Caco-2 (cell line): ENCODE results near the gene LRRTM4. TPM values are rescaled to one million over a fixed set of nuclear protein-coding genes. Genes with fewer than 3 reads are reported as not detected.

Source experiments
- BruUV-seq: library from RNA; stranded (reverse); fragments of 400-500 nt; replicated peaks from 2 replicates; lab custom pipeline; 2021; lab: Mats Ljungman, UMichigan
- CTCF ChIA-PET: fragments of 300-600 bp; sonication (Branson Sonifier 250); formaldehyde crosslinking; loops from one replicate; lab custom pipeline; 2022; ENCODE audit warnings: antibody characterized with exemption; lab: Charles Lee
- POLR2A ChIA-PET: fragments of 300-600 bp; sonication (Branson Sonifier 250); formaldehyde crosslinking; loops from one replicate; lab custom pipeline; 2022; ENCODE audit warnings: antibody characterized with exemption; lab: Charles Lee
- DNase-seq, 2 experiments: peaks; one replicate each; pipeline versions ENCODE4 v3.0.0 to v3.0.0-alpha.2; 2020 to 2022
- H3K27me3 ChIP-seq: replicated peaks from 2 replicates; pipeline ENCODE4 v1.6.0; 2011; ENCODE audit warnings: low read length; ENCODE audit not compliant: control insufficient read depth, insufficient read depth
- H3K36me3 ChIP-seq: 2 replicates; pipeline ENCODE4 v1.5.1; 2011; ENCODE audit warnings: low read length; ENCODE audit not compliant: control insufficient read depth, insufficient read depth
- H3K4me1 ChIP-seq: fragments of 250-450 bp; sonication (Bioruptor Pico); 2 replicates; pipeline ENCODE4 v1.5.1; 2020; ENCODE audit warnings: mild to moderate bottlenecking
- H3K4me3 ChIP-seq: 2 replicates; pipeline ENCODE4 v1.5.1; 2011; ENCODE audit warnings: low read depth, mild to moderate bottlenecking, control low read depth, low read length
- H3K9me3 ChIP-seq: fragments of 250-450 bp; sonication (Bioruptor Pico); 2 replicates; pipeline ENCODE4 v1.5.1; 2020; ENCODE audit warnings: mild to moderate bottlenecking, moderate library complexity
- H3K27ac Mint-ChIP-seq: one replicate; pipeline ENCODE4 v1.8.0; 2022; ENCODE audit warnings: mixed read lengths; ENCODE audit not compliant: unreplicated experiment
- H3K27me3 Mint-ChIP-seq: one replicate; pipeline ENCODE4 v1.8.0; 2022; ENCODE audit warnings: mixed read lengths; ENCODE audit not compliant: insufficient read depth, unreplicated experiment
- H3K36me3 Mint-ChIP-seq: one replicate; pipeline ENCODE4 v1.8.0; 2022; ENCODE audit warnings: mild to moderate bottlenecking, mixed read lengths; ENCODE audit not compliant: insufficient read depth, unreplicated experiment
- H3K4me1 Mint-ChIP-seq: one replicate; pipeline ENCODE4 v1.8.0; 2022; ENCODE audit warnings: low read depth, mixed read lengths; ENCODE audit not compliant: unreplicated experiment
- H3K4me3 Mint-ChIP-seq: one replicate; pipeline ENCODE4 v1.8.0; 2022; ENCODE audit warnings: mild to moderate bottlenecking, moderate library complexity, mixed read lengths; ENCODE audit not compliant: unreplicated experiment
- H3K9me3 Mint-ChIP-seq: one replicate; pipeline ENCODE4 v1.8.0; 2022; ENCODE audit warnings: mixed read lengths; ENCODE audit not compliant: unreplicated experiment
- intact Hi-C: fragments of 100-400 bp; cut with micrococcal nuclease; formaldehyde crosslinking; loops from one replicate; pipeline ENCODE4 v1.10.0; 2022; ENCODE audit not compliant: unreplicated experiment
- total RNA-seq: library from RNA; stranded (reverse); gene quantifications from 2 replicates; pipeline ENCODE4 v1.2.3, GENCODE V29; 2022
- TF ChIP-seq, protein P1 (sequence below), 2 experiments: fragments of 200-600 bp in 1 of 2; IDR thresholded peaks; 1 replicate in 1 of 2; 2 replicates in 1 of 2; pipeline versions ENCODE4 v1.5.1 to v1.8.0; 2011 to 2022; ENCODE audit warnings: antibody characterized with exemption in 1 of 2, control low read depth in 1 of 2, inconsistent platforms in 1 of 2, low read depth in 1 of 2, low read length in 1 of 2, mild to moderate bottlenecking in 1 of 2, moderate library complexity in 1 of 2; ENCODE audit not compliant: insufficient read depth in 1 of 2, severe bottlenecking in 1 of 2, unreplicated experiment in 1 of 2

Gene LRRTM4
- total RNA-seq, 1 experiment from 2014 or later: 0.32 TPM

- Histone ChIP-seq H3K27me3 (no peaks in the 10 kb centered on the region), H3K4me1 (no peaks in the 10 kb centered on the region), H3K4me3 (no peak overlapping the region), H3K9me3 (no peaks in the 10 kb centered on the region), H3K36me3 (no peaks in the 10 kb centered on the region)
- Mint-ChIP-seq H3K27ac (no peak overlapping the region), H3K9me3 (no peaks in the 10 kb centered on the region), H3K27me3 (no peaks in the 10 kb centered on the region), H3K36me3 (no peaks in the 10 kb centered on the region), H3K4me3 (no peak overlapping the region), H3K4me1 (no peaks in the 10 kb centered on the region)
- DNase-seq: no peak
- TF ChIP-seq, protein P1, sequence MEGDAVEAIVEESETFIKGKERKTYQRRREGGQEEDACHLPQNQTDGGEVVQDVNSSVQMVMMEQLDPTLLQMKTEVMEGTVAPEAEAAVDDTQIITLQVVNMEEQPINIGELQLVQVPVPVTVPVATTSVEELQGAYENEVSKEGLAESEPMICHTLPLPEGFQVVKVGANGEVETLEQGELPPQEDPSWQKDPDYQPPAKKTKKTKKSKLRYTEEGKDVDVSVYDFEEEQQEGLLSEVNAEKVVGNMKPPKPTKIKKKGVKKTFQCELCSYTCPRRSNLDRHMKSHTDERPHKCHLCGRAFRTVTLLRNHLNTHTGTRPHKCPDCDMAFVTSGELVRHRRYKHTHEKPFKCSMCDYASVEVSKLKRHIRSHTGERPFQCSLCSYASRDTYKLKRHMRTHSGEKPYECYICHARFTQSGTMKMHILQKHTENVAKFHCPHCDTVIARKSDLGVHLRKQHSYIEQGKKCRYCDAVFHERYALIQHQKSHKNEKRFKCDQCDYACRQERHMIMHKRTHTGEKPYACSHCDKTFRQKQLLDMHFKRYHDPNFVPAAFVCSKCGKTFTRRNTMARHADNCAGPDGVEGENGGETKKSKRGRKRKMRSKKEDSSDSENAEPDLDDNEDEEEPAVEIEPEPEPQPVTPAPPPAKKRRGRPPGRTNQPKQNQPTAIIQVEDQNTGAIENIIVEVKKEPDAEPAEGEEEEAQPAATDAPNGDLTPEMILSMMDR (IDR thresholded peaks at IDR 0.05; ENCODE audit: insufficient read depth in 1 of 2, low read depth in 1 of 2, low read length in 1 of 2, severe bottlenecking in 1 of 2, unreplicated experiment in 1 of 2): no peak
- ChIA-PET CTCF (no interaction called here), POLR2A (no interaction called here)
- intact Hi-C loops: no loop called here
- no TSS peak for BruUV-seq
These were observed 227.7 kb downstream of the LRRTM4 start for GRCh38 chr2:77294474-77294873.

DNA sequence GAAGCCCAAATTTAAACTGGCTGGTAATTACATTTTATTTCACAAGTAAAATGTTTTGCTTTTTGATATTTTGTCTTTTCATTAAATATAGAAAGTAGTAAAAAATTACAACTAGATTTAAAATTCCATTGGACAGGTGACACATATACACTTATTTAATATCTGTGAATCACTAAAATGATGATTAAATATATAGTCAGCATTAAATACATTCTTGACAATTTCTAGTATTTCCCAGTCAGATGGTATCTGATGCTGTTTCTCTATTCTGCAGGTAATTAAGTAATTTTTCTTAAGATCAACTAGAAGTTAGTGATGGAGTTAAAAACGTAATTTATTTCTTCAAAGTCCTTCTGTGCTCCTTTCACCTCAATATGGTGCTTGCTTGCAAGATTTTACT lies 237.8 kb downstream of the LRRTM4 start:
- Histone ChIP-seq H3K9me3 (no peaks in the 10 kb centered on the region), H3K4me3 (no peak overlapping the region), H3K27me3 (no peaks in the 10 kb centered on the region), H3K36me3 (no peaks in the 10 kb centered on the region), H3K4me1 (no peaks in the 10 kb centered on the region)
- Mint-ChIP-seq H3K4me1 (no peaks in the 10 kb centered on the region), H3K4me3 (no peak overlapping the region), H3K36me3 (no peaks in the 10 kb centered on the region), H3K9me3 (no peaks in the 10 kb centered on the region), H3K27me3 (no peaks in the 10 kb centered on the region), H3K27ac (no peak overlapping the region)
- ChIA-PET CTCF (no interaction called here), POLR2A (no interaction called here)
- TF ChIP-seq, protein P1 (IDR thresholded peaks at IDR 0.05; ENCODE audit: insufficient read depth in 1 of 2, low read depth in 1 of 2, low read length in 1 of 2, severe bottlenecking in 1 of 2, unreplicated experiment in 1 of 2): no peak
- intact Hi-C loops: no loop called here
- BruUV-seq: no TSS peak
- DNase-seq: no peak

DNA sequence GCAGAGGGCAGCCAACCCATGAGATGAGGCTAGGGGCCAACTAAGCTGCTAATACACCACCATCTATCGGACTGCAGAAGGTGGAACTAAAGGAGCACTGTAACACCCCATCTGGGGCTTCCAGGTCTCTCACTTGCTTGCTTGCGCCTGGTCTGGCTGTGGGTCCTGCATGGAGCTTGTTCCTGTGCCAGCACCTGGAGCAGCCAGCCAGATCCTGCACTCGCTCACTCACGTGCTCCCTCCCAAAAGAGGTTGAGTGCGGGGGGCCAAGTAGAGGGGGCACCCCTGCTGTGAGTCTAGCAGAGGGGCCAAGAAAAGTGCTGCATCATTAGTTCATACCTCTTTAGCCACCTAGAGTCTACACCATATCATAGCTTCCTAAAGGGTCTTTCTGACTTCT lies 250.9 kb downstream of the LRRTM4 start:
- H3K9me3 Mint-ChIP-seq: no peaks in the 10 kb centered on the region
- Histone ChIP-seq H3K4me1 (peaks cover 9% of the 10 kb centered on the region; the same call in 1 of the 2 replicates), H3K4me3 (no peak overlapping the region), H3K9me3 (no peaks in the 10 kb centered on the region; the same call in 1 of the 2 replicates), H3K36me3 (no peaks in the 10 kb centered on the region), H3K27me3 (no peaks in the 10 kb centered on the region)
- ChIA-PET CTCF (no interaction called here), POLR2A (no interaction called here)
- TF ChIP-seq, protein P1 (IDR thresholded peaks at IDR 0.05; ENCODE audit: insufficient read depth in 1 of 2, low read depth in 1 of 2, low read length in 1 of 2, severe bottlenecking in 1 of 2, unreplicated experiment in 1 of 2): no peak
- DNase-seq: no peak
- H3K36me3 Mint-ChIP-seq: no peaks in the 10 kb centered on the region
- H3K27ac Mint-ChIP-seq: no peak overlapping the region
- BruUV-seq: no TSS peak
- peaks cover 9% of the 10 kb centered on the region for H3K27me3 Mint-ChIP-seq
- no peak overlapping the region for H3K4me3 Mint-ChIP-seq
- H3K4me1 Mint-ChIP-seq: no peaks in the 10 kb centered on the region
- intact Hi-C loops: no loop called here
